ENCODE data around the gene COPG2. TPM values are rescaled to one million over a fixed set of nuclear protein-coding genes. Genes with fewer than 3 reads are reported as not detected.
A peak's percentile ranks its signal among the peaks of the same experiment; 100 is the strongest.

Gene COPG2
- total RNA-seq, 1 experiment from 2014 or later, result 17.6 TPM

- intact Hi-C loops (cut with micrococcal nuclease; ENCODE audit: unreplicated experiment), result no loop called here
- no peak for TF ChIP-seq EZH2 (IDR thresholded peaks at IDR 0.05; ENCODE audit: borderline replicate concordance, low read depth, low read length, poor library complexity, severe bottlenecking)
- TF ChIP-seq CTCF (conservative IDR thresholded peaks at IDR 0.05; ENCODE audit: low read depth, low read length), result no peak
- ChIA-PET POLR2A (ENCODE audit: low non-redundant PET) (no interaction called here), CTCF (no interaction called here)
- no peaks in the 10 kb centered on the region for H3K4me1 ChIP-seq (ENCODE audit: insufficient read depth, low read length, poor library complexity, severe bottlenecking)
- no TSS peak for BruUV-seq (replicated peaks)
- no peaks in the 10 kb centered on the region for H3K27me3 ChIP-seq (replicated peaks; ENCODE audit: insufficient read depth, low read depth, low read length, poor library complexity)
- H3K9me3 ChIP-seq (ENCODE audit: low read depth, low read length, poor library complexity, severe bottlenecking), result no peaks in the 10 kb centered on the region
- peaks cover 8% of the 10 kb centered on the region for H3K36me3 ChIP-seq (ENCODE audit: insufficient read depth, low read length, poor library complexity, severe bottlenecking)
- H3K4me3 ChIP-seq (ENCODE audit: low read depth, low read length, poor library complexity, severe bottlenecking), result no peak overlapping the region
- H3K27ac ChIP-seq (ENCODE audit: low read depth, low read length, poor library complexity, severe bottlenecking), result no peak overlapping the region
- DNase-seq (ENCODE audit: low spot score), result no peak
Measured at GRCh38 chr7:130506358-130506757, 162.2 kb downstream of the COPG2 start.

- POLR2A ChIA-PET (ENCODE audit: low non-redundant PET), result no interaction called here
- no peak for DNase-seq (ENCODE audit: low spot score)
- H3K27me3 ChIP-seq (replicated peaks; ENCODE audit: insufficient read depth, low read depth, low read length, poor library complexity), result no peaks in the 10 kb centered on the region
- CTCF ChIA-PET, result no interaction called here
- peaks cover 8% of the 10 kb centered on the region for H3K36me3 ChIP-seq (ENCODE audit: insufficient read depth, low read length, poor library complexity, severe bottlenecking)
- no peaks in the 10 kb centered on the region for H3K9me3 ChIP-seq (ENCODE audit: low read depth, low read length, poor library complexity, severe bottlenecking)
- no peaks in the 10 kb centered on the region for H3K4me1 ChIP-seq (ENCODE audit: insufficient read depth, low read length, poor library complexity, severe bottlenecking)
- TSS peak; percentile 46 for BruUV-seq (replicated peaks)
- TF ChIP-seq EZH2 (IDR thresholded peaks at IDR 0.05; ENCODE audit: borderline replicate concordance, low read depth, low read length, poor library complexity, severe bottlenecking), result no peak
- TF ChIP-seq CTCF (conservative IDR thresholded peaks at IDR 0.05; ENCODE audit: low read depth, low read length), result no peak
- H3K27ac ChIP-seq (ENCODE audit: low read depth, low read length, poor library complexity, severe bottlenecking), result no peak overlapping the region
- H3K4me3 ChIP-seq (ENCODE audit: low read depth, low read length, poor library complexity, severe bottlenecking), result no peak overlapping the region
- intact Hi-C loops (cut with micrococcal nuclease; ENCODE audit: unreplicated experiment), result no loop called here
Measured at GRCh38 chr7:130505753-130506152, 162.8 kb downstream of the COPG2 start.

GRCh38 chr7:130500910-130501309 lies 167.6 kb downstream of the COPG2 start:
- Histone ChIP-seq H3K4me1 (ENCODE audit: insufficient read depth, low read length, poor library complexity, severe bottlenecking) (no peaks in the 10 kb centered on the region), H3K4me3 (ENCODE audit: low read depth, low read length, poor library complexity, severe bottlenecking) (no peak overlapping the region), H3K27me3 (replicated peaks; ENCODE audit: insufficient read depth, low read depth, low read length, poor library complexity) (no peaks in the 10 kb centered on the region), H3K27ac (ENCODE audit: low read depth, low read length, poor library complexity, severe bottlenecking) (no peak overlapping the region), H3K9me3 (ENCODE audit: low read depth, low read length, poor library complexity, severe bottlenecking) (no peaks in the 10 kb centered on the region), H3K36me3 (ENCODE audit: insufficient read depth, low read length, poor library complexity, severe bottlenecking) (peaks cover 3% of the 10 kb centered on the region)
- intact Hi-C loops (cut with micrococcal nuclease; ENCODE audit: unreplicated experiment), result no loop called here
- TF ChIP-seq EZH2 (IDR thresholded peaks at IDR 0.05; ENCODE audit: borderline replicate concordance, low read depth, low read length, poor library complexity, severe bottlenecking) (no peak), CTCF (conservative IDR thresholded peaks at IDR 0.05; ENCODE audit: low read depth, low read length) (no peak)
- no TSS peak for BruUV-seq (replicated peaks)
- ChIA-PET CTCF (no interaction called here), POLR2A (ENCODE audit: low non-redundant PET) (no interaction called here)
- no peak for DNase-seq (ENCODE audit: low spot score)
